Measurements from ENCODE around the gene TGFBRAP1.

The TGFBRAP1 gene

GRCh38 chr2:105329561-105330495, at the start of gene TGFBRAP1:
TGFBRAP1 (minus strand) TSS chr2:105329735; CDS start chr2:105308301, 21,434 bp downstream.
- DNase-seq (ENCODE audit: low read depth): no peak

- no peak for DNase-seq (ENCODE audit: low read depth)
Measured at GRCh38 chr2:105378921-105379383, 49.4 kb upstream of the TGFBRAP1 start.

DNA sequence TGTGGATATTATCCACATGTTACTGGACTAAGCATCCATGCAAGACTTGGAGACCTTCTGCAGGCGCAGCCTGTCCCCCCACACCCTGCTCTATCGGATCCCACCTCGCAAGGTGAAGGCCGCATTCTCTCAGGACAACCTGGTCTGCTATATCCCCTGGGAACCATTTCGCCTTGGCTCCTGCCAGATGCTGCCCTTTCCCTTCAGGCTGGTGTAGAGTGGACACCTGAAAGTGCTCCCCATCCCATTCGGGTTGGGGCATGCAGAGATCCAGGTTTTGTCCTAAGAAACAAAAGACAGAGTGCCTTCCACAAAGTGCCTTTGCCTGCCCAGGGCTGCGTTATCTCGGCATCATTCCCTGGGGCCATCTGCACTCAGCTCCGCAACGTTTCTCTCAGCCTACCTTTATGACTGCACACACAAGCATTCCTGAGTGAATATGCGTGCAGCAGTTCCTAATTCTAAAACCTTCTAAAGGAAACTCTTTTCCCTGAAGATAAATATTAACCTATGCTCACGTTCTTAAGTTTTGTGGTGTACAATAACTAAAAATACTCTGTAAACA, 48.8 kb upstream of the TGFBRAP1 start:
- no peak for DNase-seq (ENCODE audit: low read depth)

DNA sequence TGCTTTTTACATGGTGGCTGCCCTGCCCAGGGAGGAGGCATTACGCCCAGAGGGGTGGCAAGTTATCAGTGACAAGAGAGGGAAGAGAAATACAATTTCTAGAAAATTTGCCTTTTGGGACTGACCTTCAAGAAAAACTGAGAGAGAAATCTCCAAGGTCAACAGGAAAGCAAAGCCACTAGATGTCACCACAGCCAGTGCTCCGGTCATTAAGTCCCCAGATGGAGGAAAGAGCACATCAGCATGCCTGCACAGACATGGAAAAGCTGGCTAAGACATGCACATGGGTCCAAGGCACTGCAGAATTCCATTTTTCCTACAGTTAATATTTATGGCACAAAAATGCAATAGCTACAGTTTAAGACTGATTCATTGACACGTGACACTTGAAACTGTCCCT, 48.3 kb upstream of the TGFBRAP1 start:
- no peak for DNase-seq (ENCODE audit: low read depth)

- no peak for DNase-seq (ENCODE audit: low read depth)
Measured at GRCh38 chr2:105376789-105377240, 47.3 kb upstream of the TGFBRAP1 start.

- no peak for DNase-seq (ENCODE audit: low read depth)
Measured at GRCh38 chr2:105376010-105376409, 46.5 kb upstream of the TGFBRAP1 start.

DNA sequence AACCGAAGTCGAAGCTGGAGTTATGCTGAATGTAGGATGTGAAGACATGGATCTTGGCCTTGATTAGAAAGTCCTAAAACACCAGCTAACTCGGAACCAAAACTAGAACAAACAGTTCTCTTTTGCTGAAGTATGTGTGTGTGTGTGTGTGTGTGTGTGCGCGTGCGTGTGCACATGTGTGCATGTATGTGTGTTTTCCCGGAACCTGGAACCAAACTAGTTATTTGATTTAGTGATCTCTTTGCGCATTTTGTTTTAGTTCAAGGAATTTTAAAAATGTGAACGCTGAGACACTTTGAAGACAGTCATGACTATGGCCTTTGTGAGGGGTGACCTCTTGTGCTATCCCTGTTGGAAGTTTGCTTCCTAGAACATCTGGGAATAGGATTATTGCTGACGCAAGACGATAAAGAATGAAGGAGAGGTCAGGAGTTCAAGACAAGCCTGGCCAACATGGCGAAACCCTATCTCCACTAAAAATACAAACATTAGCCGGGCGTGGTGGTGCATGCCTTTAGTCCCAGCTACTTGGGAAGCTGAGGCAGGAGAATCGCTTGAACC, 45.5 kb upstream of the TGFBRAP1 start:
- DNase-seq (ENCODE audit: low read depth): no peak

GRCh38 chr2:105373895-105374401, 44.4 kb upstream of the TGFBRAP1 start:
- no peak for DNase-seq (ENCODE audit: low read depth)

- DNase-seq (ENCODE audit: low read depth): no peak
Measured at GRCh38 chr2:105373344-105373781, 43.8 kb upstream of the TGFBRAP1 start.

- DNase-seq (ENCODE audit: low read depth): no peak
Measured at GRCh38 chr2:105371810-105372209, 42.3 kb upstream of the TGFBRAP1 start.

- no peak for DNase-seq (ENCODE audit: low read depth)
Measured at GRCh38 chr2:105371156-105371555, 41.6 kb upstream of the TGFBRAP1 start.

- peak; percentile 79 for DNase-seq (ENCODE audit: low read depth)
Measured at GRCh38 chr2:105369777-105370690, 40.5 kb upstream of the TGFBRAP1 start.

DNA sequence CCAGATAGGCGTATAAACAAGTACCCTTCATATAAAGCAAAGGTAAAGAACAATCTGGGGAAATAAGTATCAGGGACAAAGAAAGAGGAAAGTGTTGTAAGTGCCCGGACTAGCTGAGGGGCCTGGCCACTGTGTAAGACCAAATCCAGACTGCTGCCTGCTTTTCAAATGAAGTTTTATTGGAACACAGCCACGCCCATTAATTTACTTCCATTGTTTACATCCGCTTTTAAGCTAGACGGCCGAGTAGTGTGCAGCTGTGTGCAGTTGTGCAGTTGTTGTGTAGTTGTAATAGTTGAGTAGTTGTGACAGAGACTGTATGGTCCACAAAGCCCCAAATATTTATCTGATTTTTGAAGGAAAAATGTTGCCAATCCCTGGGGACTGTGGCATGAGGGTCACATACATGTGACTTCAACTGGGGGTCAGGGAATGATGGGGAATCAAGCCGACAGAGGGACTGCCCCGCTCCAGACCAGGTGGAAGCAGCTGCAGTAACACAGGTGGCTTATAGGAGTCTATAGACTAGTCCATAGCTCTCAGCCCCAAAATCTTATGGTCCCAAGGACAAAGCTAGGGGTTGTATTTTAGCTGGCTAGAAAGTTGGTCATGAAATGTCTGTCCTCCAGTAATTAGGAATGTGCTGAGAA, 39.3 kb upstream of the TGFBRAP1 start:
- DNase-seq (ENCODE audit: low read depth): no peak

- no peak for DNase-seq (ENCODE audit: low read depth)
Measured at GRCh38 chr2:105365206-105365605, 35.7 kb upstream of the TGFBRAP1 start.

- no peak for DNase-seq (ENCODE audit: low read depth)
Measured at GRCh38 chr2:105364436-105365139, 35.1 kb upstream of the TGFBRAP1 start.

GRCh38 chr2:105362862-105363591, 33.5 kb upstream of the TGFBRAP1 start:
- no peak for DNase-seq (ENCODE audit: low read depth)

DNA sequence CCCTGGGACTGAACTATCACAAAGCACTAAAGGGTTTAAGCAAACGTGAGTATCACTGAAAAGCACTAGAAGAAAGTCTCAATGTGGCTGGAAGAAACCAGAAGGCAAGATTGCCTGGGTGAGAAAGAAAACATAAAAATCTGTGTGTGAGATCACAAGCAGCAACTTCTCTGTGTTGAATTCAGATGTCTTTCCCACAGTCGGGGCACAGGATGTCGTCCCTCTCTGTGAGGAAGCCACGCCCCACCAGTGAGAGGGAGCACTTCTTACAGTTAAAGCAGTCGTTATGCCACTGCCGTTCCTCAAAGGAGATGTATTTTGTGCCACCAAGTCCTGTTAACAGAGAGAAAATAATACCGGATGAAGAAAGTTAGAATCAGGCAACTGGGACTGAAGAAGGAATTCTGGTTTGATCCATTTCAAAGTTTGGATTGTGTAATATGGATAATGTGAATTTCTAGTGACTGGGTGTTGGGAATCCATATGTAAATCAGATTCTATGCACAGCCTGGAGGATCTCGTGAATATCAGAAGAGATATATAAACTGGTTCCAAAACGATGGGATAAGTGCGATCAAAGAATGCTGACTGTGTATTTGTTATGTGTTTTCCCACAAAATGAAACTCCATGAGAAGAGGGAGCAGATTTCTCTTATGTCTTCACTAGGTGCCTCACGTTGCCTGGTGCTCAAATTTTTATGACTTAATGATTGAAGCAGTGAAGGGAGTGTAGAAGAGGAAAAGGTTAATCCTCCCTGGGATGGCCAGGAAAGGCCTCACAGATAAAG, 31.8 kb upstream of the TGFBRAP1 start:
- DNase-seq (ENCODE audit: low read depth): no peak

DNA sequence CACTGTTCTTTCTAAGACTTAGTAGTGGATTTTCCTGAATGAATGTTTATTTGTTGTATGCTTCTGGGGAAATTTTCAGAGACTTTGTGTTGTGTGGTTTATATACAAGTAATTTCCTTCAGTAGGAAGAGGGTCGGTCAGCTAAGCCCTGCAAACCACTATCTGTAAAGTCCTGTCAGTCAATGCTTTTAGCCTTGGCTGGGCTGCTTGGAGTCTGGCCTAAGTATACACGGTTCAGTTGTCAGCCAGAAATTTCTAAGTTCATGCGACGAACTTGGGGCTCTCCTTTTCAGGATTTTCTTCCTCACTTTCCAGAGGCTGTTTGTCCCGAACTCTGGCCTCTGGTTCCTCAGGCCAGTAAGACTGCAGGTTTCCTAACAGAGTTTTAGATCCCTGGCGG, 29.1 kb upstream of the TGFBRAP1 start:
- DNase-seq (ENCODE audit: low read depth): no peak

- DNase-seq (ENCODE audit: low read depth): no peak
Measured at GRCh38 chr2:105357122-105357521, 27.6 kb upstream of the TGFBRAP1 start.

Data from stimulated activated CD8-positive, alpha-beta memory T cell treated with anti-CD3 and anti-CD28 coated beads, Interleukin-15, amount 100 ng/mL, for 1 hour (primary cell).